Hematopoietic multipotent progenitor cell treated with erythropoietin and hydrocortisone succinate and interleukin-3 and kit ligand, for 6 days (in vitro differentiated cells): ENCODE measurements around the gene MCEMP1.

ENCODE experiments used
- DNase-seq: peaks from one replicate; pipeline ENCODE4 v3.0.0-alpha.2; 2015

Gene MCEMP1, protein sequence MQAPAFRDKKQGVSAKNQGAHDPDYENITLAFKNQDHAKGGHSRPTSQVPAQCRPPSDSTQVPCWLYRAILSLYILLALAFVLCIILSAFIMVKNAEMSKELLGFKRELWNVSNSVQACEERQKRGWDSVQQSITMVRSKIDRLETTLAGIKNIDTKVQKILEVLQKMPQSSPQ

GRCh38 chr19:7676854-7677253, at the start of gene MCEMP1:
TSS of gene MCEMP1 (plus strand) at chr19:7677090. CDS start at chr19:7677121, 31 bp downstream.
- DNase-seq, result peak; percentile 37

GRCh38 chr19:7627166-7627565, 49.7 kb upstream of the MCEMP1 start:
- no peak for DNase-seq

- no peak for DNase-seq
These were observed 48.1 kb upstream of the MCEMP1 start for GRCh38 chr19:7628589-7629311.

- DNase-seq, result peak; percentile 99
These were observed 47.4 kb upstream of the MCEMP1 start, which contains the start of the genes PET100 and XAB2 for GRCh38 chr19:7629347-7630054. TSS of gene PET100 (plus strand) at chr19:7629793. CDS start at chr19:7629834, 41 bp downstream. TSS of gene XAB2 (minus strand) at chr19:7629545. CDS start at chr19:7629527, 18 bp downstream.

GRCh38 chr19:7631577-7631976, 45.3 kb upstream of the MCEMP1 start:
- no peak for DNase-seq

GRCh38 chr19:7632340-7633203, 44.3 kb upstream of the MCEMP1 start:
- no peak for DNase-seq

DNA sequence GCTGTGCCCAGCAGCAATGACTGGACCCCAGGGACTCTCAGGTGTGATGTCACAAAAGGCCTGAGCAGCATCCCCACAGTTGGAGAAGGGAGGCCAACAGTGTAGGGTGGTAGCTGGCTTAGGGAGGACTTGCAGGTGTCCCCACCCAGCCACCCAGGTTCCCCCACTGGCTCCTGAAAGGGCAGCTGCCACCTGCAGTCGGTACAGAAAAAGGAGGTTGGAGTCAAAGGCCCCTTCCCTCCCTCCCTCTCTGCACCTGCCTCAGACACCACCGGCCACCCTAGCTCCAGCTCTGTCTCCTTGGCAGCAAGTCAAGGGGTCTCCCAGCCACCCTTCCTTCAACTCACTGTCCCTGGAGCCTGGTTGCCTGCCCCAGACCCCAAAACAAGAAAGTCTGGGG, 43.2 kb upstream of the MCEMP1 start, which contains the start of gene PCP2:
TSS of gene PCP2 (minus strand) at position 22 of the 400 bp plus-strand sequence. CDS start 262 bp downstream, outside the sequence.
- no peak for DNase-seq

- DNase-seq, result no peak
These were observed 41.2 kb upstream of the MCEMP1 start for GRCh38 chr19:7635670-7636069.

- no peak for DNase-seq
These were observed 40.6 kb upstream of the MCEMP1 start for GRCh38 chr19:7636317-7636690.

DNA sequence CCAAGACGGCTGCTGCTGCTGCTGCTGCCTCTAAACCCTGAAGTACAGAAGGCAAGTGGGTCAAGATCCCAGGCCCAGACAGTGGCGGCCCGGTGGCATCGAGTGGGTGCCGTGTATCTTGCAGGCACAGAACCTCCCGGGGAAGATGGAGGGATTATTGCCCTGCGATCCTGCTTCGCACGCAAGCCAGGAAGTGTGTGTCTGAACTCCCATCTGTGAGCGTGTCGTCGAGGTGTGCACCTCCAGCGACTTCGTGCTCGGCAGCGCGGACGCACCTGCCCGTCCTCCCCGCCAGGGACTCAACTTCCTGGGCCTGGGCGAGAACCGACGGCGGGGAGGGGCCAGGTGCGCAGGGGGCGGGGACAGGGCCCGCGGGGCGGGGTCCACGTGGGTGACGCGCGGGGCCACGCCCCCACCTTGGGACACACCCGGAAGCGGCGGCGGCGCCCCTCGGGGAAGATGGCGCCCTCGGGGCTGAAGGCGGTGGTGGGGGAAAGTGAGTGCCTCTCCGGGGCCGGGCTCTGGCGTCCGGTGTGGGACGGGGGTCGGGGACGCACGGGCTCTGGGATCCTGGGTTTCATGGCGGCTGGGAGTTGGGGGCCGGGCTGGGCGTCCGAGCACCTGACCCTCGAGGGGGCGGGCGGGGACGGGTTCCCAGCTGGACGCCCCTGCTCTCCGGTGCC, 40.1 kb upstream of the MCEMP1 start, which contains the start of gene STXBP2:
TSS of gene STXBP2 (plus strand) at position 420 of the 683 bp plus-strand sequence. CDS start at position 460, 40 bp downstream.
- peak; percentile 87 for DNase-seq

- DNase-seq, result peak; percentile 75
These were observed 39.3 kb upstream of the MCEMP1 start for GRCh38 chr19:7637374-7638256.

- DNase-seq, result no peak
These were observed 38.0 kb upstream of the MCEMP1 start for GRCh38 chr19:7638802-7639465.

- no peak for DNase-seq
These were observed 37.0 kb upstream of the MCEMP1 start for GRCh38 chr19:7639863-7640348.

DNA sequence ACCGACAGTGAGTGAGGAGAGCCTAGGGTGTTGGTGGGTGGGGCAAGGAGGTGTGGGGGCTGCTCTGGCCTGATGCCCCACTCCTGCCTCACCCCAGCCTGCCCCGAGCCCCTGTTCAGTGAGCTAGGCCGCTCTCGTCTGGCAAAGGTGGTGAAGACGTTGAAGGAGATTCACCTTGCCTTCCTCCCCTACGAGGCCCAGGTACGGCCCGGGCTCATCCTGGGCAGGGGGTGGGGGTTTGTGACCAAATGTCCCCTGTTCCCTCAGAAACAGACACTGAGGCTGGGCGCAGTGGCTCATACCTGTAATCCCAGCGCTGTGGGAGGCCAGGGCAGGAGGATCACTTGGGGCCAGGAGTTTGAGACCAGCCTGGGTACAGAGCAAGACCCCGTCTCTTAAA, 36.1 kb upstream of the MCEMP1 start:
- no peak for DNase-seq

DNA sequence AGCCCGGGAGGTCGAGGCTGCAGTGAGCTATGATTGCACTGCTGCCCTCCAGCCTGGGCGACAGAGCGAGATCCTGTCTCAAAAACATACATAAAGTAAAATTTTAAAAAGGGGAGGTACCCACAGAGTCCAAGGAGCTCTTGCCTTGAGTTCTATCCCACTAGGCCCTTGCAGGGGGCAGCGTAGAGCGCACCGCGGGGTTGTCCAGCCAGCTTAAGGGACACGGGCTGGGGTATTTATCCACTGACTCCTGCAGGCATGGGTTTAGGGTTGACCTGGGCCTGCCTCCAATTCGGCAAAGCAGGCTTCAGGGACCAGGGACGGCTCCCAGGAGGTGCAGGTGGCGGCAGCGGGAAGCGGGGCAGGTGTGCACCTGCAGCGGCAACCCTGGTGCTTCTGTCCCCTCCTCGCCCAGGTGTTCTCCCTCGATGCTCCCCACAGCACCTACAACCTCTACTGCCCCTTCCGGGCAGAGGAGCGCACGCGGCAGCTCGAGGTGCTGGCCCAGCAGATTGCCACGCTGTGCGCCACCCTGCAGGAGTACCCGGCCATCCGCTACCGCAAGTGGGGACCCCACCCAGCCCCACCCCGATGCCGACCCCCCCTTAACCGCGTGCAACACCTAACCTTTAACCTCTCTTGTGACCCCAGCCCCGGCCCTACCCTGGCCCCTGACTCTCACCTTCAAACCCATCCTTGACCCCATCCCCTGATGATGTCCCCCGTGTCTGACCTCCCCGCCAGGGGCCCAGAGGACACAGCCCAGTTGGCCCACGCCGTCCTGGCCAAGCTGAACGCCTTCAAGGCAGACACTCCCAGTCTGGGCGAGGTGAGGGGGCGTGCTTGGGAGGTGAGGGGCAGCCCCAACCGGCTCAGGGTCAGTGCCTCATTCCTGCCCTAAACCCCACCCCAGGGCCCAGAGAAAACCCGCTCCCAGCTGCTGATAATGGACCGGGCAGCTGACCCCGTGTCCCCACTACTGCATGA, 35.3 kb upstream of the MCEMP1 start:
- DNase-seq, result no peak

DNA sequence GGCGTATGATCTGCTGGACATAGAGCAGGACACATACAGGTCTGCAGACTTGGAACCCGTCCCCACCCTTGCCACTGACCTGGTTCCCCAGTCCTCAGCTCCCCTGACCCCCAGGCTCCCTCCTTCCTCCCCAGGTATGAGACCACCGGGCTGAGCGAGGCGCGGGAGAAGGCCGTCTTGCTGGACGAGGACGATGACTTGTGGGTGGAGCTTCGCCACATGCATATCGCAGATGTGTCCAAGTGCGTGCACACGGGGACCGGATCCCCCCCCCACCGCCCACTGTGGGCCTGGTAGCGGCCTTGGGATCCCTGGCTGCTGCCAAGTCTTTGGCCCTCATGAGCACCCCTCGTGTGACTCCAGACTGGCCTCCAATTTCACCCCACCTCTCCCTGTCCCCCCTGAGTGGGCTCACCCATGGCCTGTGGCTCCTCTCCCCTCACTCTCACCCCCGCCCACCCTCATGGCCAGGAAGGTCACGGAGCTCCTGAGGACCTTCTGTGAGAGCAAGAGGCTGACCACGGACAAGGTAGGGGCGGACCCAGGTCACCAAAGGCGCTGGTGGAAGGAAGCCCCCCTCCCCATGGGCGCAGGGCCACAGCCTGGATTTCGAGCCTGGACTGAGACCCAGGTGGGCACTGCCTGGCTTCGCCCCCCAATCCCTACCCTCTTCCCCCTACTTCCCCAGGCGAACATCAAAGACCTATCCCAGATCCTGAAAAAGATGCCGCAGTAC, 34.4 kb upstream of the MCEMP1 start:
- DNase-seq, result no peak

DNA sequence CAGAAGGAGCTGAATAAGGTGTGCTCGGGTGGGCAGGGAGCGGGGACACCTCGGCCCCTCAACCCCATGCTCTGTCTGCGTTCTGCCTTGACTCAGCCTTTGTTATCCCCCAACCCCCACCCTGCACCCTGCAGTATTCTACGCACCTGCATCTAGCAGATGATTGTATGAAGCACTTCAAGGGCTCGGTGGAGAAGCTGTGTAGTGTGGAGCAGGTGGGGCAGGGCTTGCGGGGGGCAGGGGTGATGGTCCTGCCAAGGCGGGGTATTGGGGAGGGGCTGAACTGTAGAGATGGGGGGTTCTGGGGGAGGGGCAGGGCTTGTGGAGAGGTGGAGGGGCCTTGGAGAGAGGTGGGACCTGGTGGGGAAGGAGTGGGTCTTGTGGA, 33.9 kb upstream of the MCEMP1 start:
- no peak for DNase-seq
